Testis (tissue), 3 donors: Measurements from ENCODE around the gene EML2. TPM values are rescaled to one million over a fixed set of nuclear protein-coding genes. Genes with fewer than 3 reads are reported as not detected.
A peak's percentile ranks its signal among the peaks of the same experiment; 100 is the strongest.

Source experiments
- DNase-seq: peaks from one replicate; pipeline ENCODE4 v3.0.0-alpha.2; 2019
- H3K27ac ChIP-seq, 2 donors: fragments of 200-600 bp; sonication (generic); one replicate each; pipeline ENCODE4 v1.5.1; 2019
- H3K27me3 ChIP-seq: fragments of 200-600 bp; sonication (generic); one replicate; pipeline ENCODE4 v1.5.1; 2019
- H3K36me3 ChIP-seq: fragments of 200-600 bp; sonication (generic); one replicate; pipeline ENCODE4 v1.5.1; 2017; ENCODE audit warnings: low read depth; ENCODE audit errors: missing control alignments
- H3K4me1 ChIP-seq: fragments of 200-600 bp; sonication (generic); one replicate; pipeline ENCODE4 v1.5.1; 2019
- H3K4me3 ChIP-seq, 2 donors: fragments of 200-600 bp; sonication (generic); one replicate each; pipeline ENCODE4 v1.5.1; 2017 to 2019
- H3K9me3 ChIP-seq: fragments of 200-600 bp; sonication (generic); one replicate; pipeline ENCODE4 v1.5.1; 2017
- CTCF ChIP-seq, 3 experiments: fragments of 450-650 bp in 2 of 3; fragments of 200-600 bp in 1 of 3; sonication (generic) in 1 of 3; IDR thresholded peaks; one replicate each; pipeline ENCODE4 v1.5.1; 2016 to 2019; ENCODE audit warnings: antibody characterized with exemption in 3 of 3, mild to moderate bottlenecking in 2 of 3, moderate library complexity in 1 of 3
- POLR2A ChIP-seq: fragments of 450-650 bp; IDR thresholded peaks from one replicate; pipeline ENCODE4 v1.6.1; 2017; ENCODE audit warnings: antibody characterized with exemption, mild to moderate bottlenecking, moderate library complexity
- WGBS, 2 donors: methylation state at CpG; one replicate each; pipeline ENCODE4 v1.1.5; 2018; 5-methylcytosine and 5-hydroxymethylcytosine counted together
- intact Hi-C: fragments of 100-400 bp; cut with DNase I; formaldehyde crosslinking; loops from one replicate; pipeline ENCODE4 v1.15.1; 2023; ENCODE audit warnings: low total_unique reads
- polyA plus RNA-seq: library from polyadenylated mRNA; stranded (reverse); fragments of 350-450 nt; fragmentation: Illumina TruSeq; extraction: RNeasy Lipid Tissue Mini Kit (QIAGEN cat#74804); gene quantifications from one replicate; pipeline ENCODE4 v1.2.3, GENCODE V29; 2014; ENCODE audit warnings: low read depth, low replicate concordance; ENCODE audit not compliant: insufficient read depth
- total RNA-seq, 2 donors: library from RNA; depleted of rRNA; stranded (reverse); fragments of >200 nt; gene quantifications; one replicate each; pipeline ENCODE4 v1.2.3, GENCODE V29; 2016

Gene EML2
- total and polyA plus RNA-seq, 3 donors from 2014 or later = 28.5 to 48.4 (median 36.3) TPM

- no peaks in the 10 kb centered on the region for H3K27me3 ChIP-seq
- intact Hi-C loops = loop anchor here (10.0 kb wide), 1 partner anchor 120 kb away; no protein-coding TSS in a partner anchor
These were observed 6.0 kb upstream of the EML2 start for GRCh38 chr19:45645068-45645630.

GRCh38 chr19:45643927-45644771 is 5.0 kb upstream of the EML2 start:
- Histone ChIP-seq H3K27me3 (no peaks in the 10 kb centered on the region), H3K36me3 (no peaks in the 10 kb centered on the region), H3K4me3 (no peak overlapping the region), H3K4me1 (peaks cover 22% of the 10 kb centered on the region), H3K27ac (no peak overlapping the region), H3K9me3 (no peaks in the 10 kb centered on the region)
- no peak for DNase-seq
- TF ChIP-seq POLR2A (no peak), CTCF (IDR thresholded peaks at IDR 0.05) (no peak)
- 46% methylated on average over 10 to 14 of the region's 14 CpGs for WGBS, 2 donors
- intact Hi-C loops = loop anchor here (10.0 kb wide), 1 partner anchor 119 kb away; no protein-coding TSS in a partner anchor

More at GRCh38 chr19:45645068-45645630, 6.0 kb upstream of the EML2 start:
- no peaks in the 10 kb centered on the region for H3K9me3 ChIP-seq
- no peak for TF ChIP-seq CTCF (IDR thresholded peaks at IDR 0.05)
- TF ChIP-seq POLR2A = no peak
- DNase-seq = no peak
- H3K27ac ChIP-seq = no peak overlapping the region
- 14 to 21% methylated on average over 8 to 27 of the region's 35 CpGs for WGBS, 2 donors
- peaks cover 22% of the 10 kb centered on the region for H3K4me1 ChIP-seq
- H3K4me3 ChIP-seq = peak overlapping the region; percentile 4 to 42
- H3K36me3 ChIP-seq = no peaks in the 10 kb centered on the region

GRCh38 chr19:45643024-45643926 is 4.1 kb upstream of the EML2 start:
- peaks cover 29% of the 10 kb centered on the region for H3K4me1 ChIP-seq
- no peaks in the 10 kb centered on the region for H3K9me3 ChIP-seq
- peak; percentile 92 for DNase-seq
- H3K4me3 ChIP-seq = no peak overlapping the region
- no peak overlapping the region for H3K27ac ChIP-seq
- peak; percentile 94 to 98 (median 95) for TF ChIP-seq CTCF (IDR thresholded peaks at IDR 0.05)
- no peak for TF ChIP-seq POLR2A
- H3K36me3 ChIP-seq = no peaks in the 10 kb centered on the region
- 3 to 13% methylated on average over 19 to 39 of the region's 39 CpGs for WGBS, 2 donors
- intact Hi-C loops = loop anchor here (10.0 kb wide), 1 partner anchor 118 kb away; no protein-coding TSS in a partner anchor
- no peaks in the 10 kb centered on the region for H3K27me3 ChIP-seq

- TF ChIP-seq POLR2A = no peak
- no peak for TF ChIP-seq CTCF (IDR thresholded peaks at IDR 0.05)
- DNase-seq = peak; percentile 74
- H3K27ac ChIP-seq = peak overlapping the region; percentile 59 to 73
- H3K9me3 ChIP-seq = no peaks in the 10 kb centered on the region
- H3K36me3 ChIP-seq = no peaks in the 10 kb centered on the region
- intact Hi-C loops = loop anchor here (10.0 kb wide), 1 partner anchor 117 kb away; no protein-coding TSS in a partner anchor
- peaks cover 34% of the 10 kb centered on the region for H3K4me1 ChIP-seq
- H3K4me3 ChIP-seq = peak overlapping the region; percentile 40 to 53
- 10 to 13% methylated on average over 17 to 40 of the region's 40 CpGs for WGBS, 2 donors
- H3K27me3 ChIP-seq = no peaks in the 10 kb centered on the region
These were observed 2.3 kb upstream of the EML2 start for GRCh38 chr19:45641274-45642105.
